GM11168 (cell line): ENCODE data around the gene DCAF7.

Source experiments
- in situ Hi-C: fragments of 300-500 bp; cut with MboI; formaldehyde crosslinking; loops from one replicate; pipeline ENCODE4 v1.12.0; 2022; ENCODE audit warnings: low sequenced_read_pairs; ENCODE audit not compliant: unreplicated experiment

DCAF7 gene, protein sequence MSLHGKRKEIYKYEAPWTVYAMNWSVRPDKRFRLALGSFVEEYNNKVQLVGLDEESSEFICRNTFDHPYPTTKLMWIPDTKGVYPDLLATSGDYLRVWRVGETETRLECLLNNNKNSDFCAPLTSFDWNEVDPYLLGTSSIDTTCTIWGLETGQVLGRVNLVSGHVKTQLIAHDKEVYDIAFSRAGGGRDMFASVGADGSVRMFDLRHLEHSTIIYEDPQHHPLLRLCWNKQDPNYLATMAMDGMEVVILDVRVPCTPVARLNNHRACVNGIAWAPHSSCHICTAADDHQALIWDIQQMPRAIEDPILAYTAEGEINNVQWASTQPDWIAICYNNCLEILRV

GRCh38 chr17:63549946-63550816 is at the start of gene DCAF7:
Gene DCAF7, plus strand, starts transcription at chr17:63550477. Its CDS starts 201 bp downstream, at chr17:63550678.
- in situ Hi-C loops = no loop called here

GRCh38 chr17:63500543-63501390 is 49.5 kb upstream of the DCAF7 start:
- in situ Hi-C loops = no loop called here

GRCh38 chr17:63503341-63503705 is 47.0 kb upstream of the DCAF7 start:
- in situ Hi-C loops = no loop called here

- in situ Hi-C loops = no loop called here
Observed at GRCh38 chr17:63504261-63504660, 46.0 kb upstream of the DCAF7 start.

- in situ Hi-C loops = no loop called here
Observed at GRCh38 chr17:63505341-63505740, 44.9 kb upstream of the DCAF7 start.

GRCh38 chr17:63506627-63507026 is 43.6 kb upstream of the DCAF7 start:
- in situ Hi-C loops = no loop called here

GRCh38 chr17:63511331-63511730 is 38.9 kb upstream of the DCAF7 start:
- in situ Hi-C loops = no loop called here

GRCh38 chr17:63512388-63512787 is 37.9 kb upstream of the DCAF7 start:
- in situ Hi-C loops = no loop called here

- in situ Hi-C loops = no loop called here
Observed at GRCh38 chr17:63512896-63513644, 37.2 kb upstream of the DCAF7 start.

- in situ Hi-C loops = no loop called here
Observed at GRCh38 chr17:63514477-63514876, 35.8 kb upstream of the DCAF7 start.

- in situ Hi-C loops = no loop called here
Observed at GRCh38 chr17:63514974-63515373, 35.3 kb upstream of the DCAF7 start.

DNA sequence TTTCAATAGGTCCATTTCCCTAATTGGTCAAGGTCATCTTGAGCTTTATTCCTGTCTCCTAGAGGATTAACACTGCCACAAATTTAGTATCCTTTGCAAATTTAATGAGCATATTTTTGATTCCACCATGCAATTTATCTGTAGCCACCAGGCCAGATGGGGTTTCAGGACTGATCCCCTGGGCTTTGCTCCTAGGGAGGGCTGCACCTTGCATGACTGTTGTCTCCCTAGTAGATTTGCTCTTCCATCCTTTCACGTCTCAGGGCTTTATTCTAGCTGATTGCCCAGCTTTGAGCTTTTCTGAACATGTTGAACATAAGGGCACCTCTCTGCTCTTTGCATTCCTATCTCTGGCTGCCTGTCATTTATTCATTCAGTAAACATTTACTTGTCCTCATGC is 34.9 kb upstream of the DCAF7 start:
- in situ Hi-C loops = no loop called here

- in situ Hi-C loops = no loop called here
Observed at GRCh38 chr17:63516910-63517824, 33.1 kb upstream of the DCAF7 start.

DNA sequence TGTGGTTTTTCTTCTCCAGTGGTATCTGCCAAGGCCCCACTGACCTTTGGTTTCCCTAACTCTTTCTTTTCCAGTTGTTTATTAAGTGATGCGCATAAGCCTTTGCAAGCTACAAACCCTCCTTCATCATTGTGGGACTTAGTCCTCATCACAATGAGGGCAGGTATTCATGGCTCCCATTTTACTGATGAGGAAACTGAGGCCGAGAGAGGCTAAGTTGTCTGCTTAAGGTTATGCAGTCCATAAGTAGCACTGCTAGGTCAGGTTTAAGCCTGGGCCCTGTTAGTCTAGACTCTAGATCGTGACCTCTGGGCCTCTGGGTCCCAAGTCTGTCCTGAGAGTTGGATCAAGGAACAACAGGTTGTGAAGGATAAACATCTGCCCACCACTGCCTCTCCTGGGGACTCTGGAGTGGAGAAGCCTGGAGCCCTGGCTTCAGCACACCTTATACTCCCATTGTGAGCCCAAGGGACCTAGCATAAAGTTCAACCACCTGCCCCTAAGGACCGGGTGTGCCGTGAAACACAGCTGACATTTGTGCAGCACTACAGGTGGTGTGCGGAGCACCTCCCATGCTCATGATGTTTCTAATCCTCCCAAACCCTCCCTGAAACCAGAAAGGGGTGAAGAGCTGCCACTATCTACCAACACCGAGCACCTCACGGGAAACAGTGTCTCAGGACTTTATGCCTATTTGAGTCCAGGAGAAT is 32.3 kb upstream of the DCAF7 start:
- in situ Hi-C loops = no loop called here

- in situ Hi-C loops = no loop called here
Observed at GRCh38 chr17:63519116-63519881, 31.0 kb upstream of the DCAF7 start.

DNA sequence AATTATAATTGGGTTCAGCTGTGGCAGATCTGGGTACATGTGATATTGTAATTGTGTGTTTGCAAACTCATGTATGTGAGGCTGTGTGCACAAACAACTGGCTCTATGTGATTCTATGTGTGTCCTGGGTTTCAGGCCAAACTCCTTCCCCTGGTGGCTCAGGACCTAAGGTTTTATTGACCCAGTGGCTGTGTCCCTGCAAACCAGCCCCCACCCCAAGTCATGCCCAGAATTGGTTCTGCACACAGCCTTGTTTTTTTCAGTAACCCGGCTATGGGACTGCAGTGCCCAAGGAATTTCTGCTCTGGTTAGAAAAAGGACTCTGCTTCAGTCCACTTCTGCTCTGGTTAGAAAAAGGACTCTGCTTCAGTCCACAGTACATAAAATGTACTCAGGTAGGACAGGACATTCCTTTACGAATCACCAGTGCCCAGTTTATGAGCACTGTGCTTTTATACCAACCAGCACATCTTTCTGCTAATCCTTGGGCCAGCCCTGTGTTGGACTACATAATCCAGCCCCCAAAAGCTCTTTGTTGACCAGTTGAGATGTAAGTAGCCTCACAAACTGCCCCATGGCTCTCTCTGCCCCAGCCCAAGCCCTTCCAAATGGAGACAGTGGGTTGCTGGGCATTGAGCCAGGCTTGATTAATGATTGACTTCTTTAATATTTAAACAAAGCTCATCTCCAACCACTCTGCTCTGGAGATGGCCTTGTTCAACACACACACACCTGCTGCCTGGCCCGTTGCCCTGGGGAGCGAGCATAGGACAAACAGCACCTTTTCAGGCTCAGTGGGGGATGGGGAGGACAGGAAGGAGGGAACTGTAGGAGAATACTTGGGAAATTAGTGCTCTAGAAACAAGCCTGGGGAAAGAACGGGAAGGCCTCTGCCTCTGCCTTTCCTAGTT is 30.1 kb upstream of the DCAF7 start:
- in situ Hi-C loops = no loop called here
